Mesothelial cell of epicardium (in vitro differentiated cells): ENCODE results near the gene AK2. TPM values are rescaled to one million over a fixed set of nuclear protein-coding genes. Genes with fewer than 3 reads are reported as not detected.

ENCODE experiments used
- DNase-seq, 2 experiments: peaks; one replicate each; pipeline ENCODE4 v3.0.0; 2021; ENCODE audit warnings: low spot score in 2 of 2; ENCODE audit not compliant: unreplicated experiment in 2 of 2
- H3K27ac Mint-ChIP-seq: 2 replicates; pipeline ENCODE4 v1.8.0; 2021; ENCODE audit warnings: mixed read lengths
- H3K27me3 Mint-ChIP-seq: 2 replicates; pipeline ENCODE4 v1.8.0; 2021; ENCODE audit warnings: low read depth, mixed read lengths
- H3K36me3 Mint-ChIP-seq: 2 replicates; pipeline ENCODE4 v1.8.0; 2021; ENCODE audit warnings: mixed read lengths
- H3K4me1 Mint-ChIP-seq: 2 replicates; pipeline ENCODE4 v1.8.0; 2021; ENCODE audit warnings: mixed read lengths
- H3K4me3 Mint-ChIP-seq: 2 replicates; pipeline ENCODE4 v1.8.0; 2021; ENCODE audit warnings: mild to moderate bottlenecking, moderate library complexity, mixed read lengths
- H3K9me3 Mint-ChIP-seq: 2 replicates; pipeline ENCODE4 v1.8.0; 2021; ENCODE audit warnings: mixed read lengths
- CTCF ChIP-seq: fragments of 200-600 bp; sonication (generic); IDR thresholded peaks from one replicate; pipeline ENCODE4 v1.5.0; 2021; ENCODE audit warnings: antibody characterized with exemption; ENCODE audit not compliant: unreplicated experiment
- total RNA-seq: library from RNA; stranded (reverse); gene quantifications from 3 replicates; pipeline ENCODE4 v1.2.1, GENCODE V29; 2021

Gene AK2
- total RNA-seq, 1 donor from 2014 or later: 139 TPM

GRCh38 chr1:33017175-33017574, 19.5 kb downstream of the AK2 start:
- H3K36me3 Mint-ChIP-seq: peaks cover 47% of the 10 kb centered on the region
- no peak for DNase-seq
- H3K4me3 Mint-ChIP-seq: no peak overlapping the region
- H3K9me3 Mint-ChIP-seq: no peaks in the 10 kb centered on the region
- no peak for TF ChIP-seq CTCF
- H3K27ac Mint-ChIP-seq: no peak overlapping the region
- H3K27me3 Mint-ChIP-seq: no peaks in the 10 kb centered on the region
- H3K4me1 Mint-ChIP-seq: no peaks in the 10 kb centered on the region

- TF ChIP-seq CTCF: no peak
- no peak for DNase-seq
- H3K36me3 Mint-ChIP-seq: peaks cover 47% of the 10 kb centered on the region
- no peaks in the 10 kb centered on the region for H3K4me1 Mint-ChIP-seq
- no peak overlapping the region for H3K27ac Mint-ChIP-seq
- no peak overlapping the region for H3K4me3 Mint-ChIP-seq
- no peaks in the 10 kb centered on the region for H3K9me3 Mint-ChIP-seq
- H3K27me3 Mint-ChIP-seq: no peaks in the 10 kb centered on the region
Observed at GRCh38 chr1:33015216-33015615, 21.5 kb downstream of the AK2 start.

- DNase-seq: no peak
- Mint-ChIP-seq H3K4me3 (no peak overlapping the region), H3K27me3 (no peaks in the 10 kb centered on the region), H3K4me1 (no peaks in the 10 kb centered on the region), H3K27ac (no peak overlapping the region), H3K9me3 (no peaks in the 10 kb centered on the region), H3K36me3 (peaks cover 43% of the 10 kb centered on the region)
- no peak for TF ChIP-seq CTCF
Observed at GRCh38 chr1:33014464-33015163, 22.1 kb downstream of the AK2 start.

- Mint-ChIP-seq H3K4me1 (no peaks in the 10 kb centered on the region), H3K36me3 (peaks cover 45% of the 10 kb centered on the region), H3K4me3 (no peak overlapping the region), H3K27ac (no peak overlapping the region), H3K9me3 (no peaks in the 10 kb centered on the region), H3K27me3 (no peaks in the 10 kb centered on the region)
- TF ChIP-seq CTCF: no peak
- DNase-seq: no peak
Observed at GRCh38 chr1:33013791-33014190, 22.9 kb downstream of the AK2 start.

GRCh38 chr1:33012165-33012564, 24.5 kb downstream of the AK2 start:
- no peak overlapping the region for H3K27ac Mint-ChIP-seq
- no peak for TF ChIP-seq CTCF
- H3K4me1 Mint-ChIP-seq: peaks cover 3% of the 10 kb centered on the region
- H3K9me3 Mint-ChIP-seq: no peaks in the 10 kb centered on the region
- no peak for DNase-seq
- H3K27me3 Mint-ChIP-seq: no peaks in the 10 kb centered on the region
- H3K36me3 Mint-ChIP-seq: peaks cover 46% of the 10 kb centered on the region
- H3K4me3 Mint-ChIP-seq: no peak overlapping the region
